Fibroblast of gingiva (primary cell): ENCODE data around the gene PIGK.
"Not testable (repeated sequence)": the region's sequence is repeated elsewhere in the genome, so short reads cannot be mapped to it uniquely, and the experiment has no call there.

Experiments
- DNase-seq: peaks from one replicate; pipeline ENCODE4 v3.0.0-alpha.2; 2011; ENCODE audit warnings: low read depth

The PIGK gene

GRCh38 chr1:77219166-77219887 is at the start of gene PIGK:
Gene PIGK (minus strand): TSS chr1:77219430. CDS start chr1:77219402, 28 bp downstream.
- DNase-seq, result peak; percentile 83

GRCh38 chr1:77267035-77267434 is 47.8 kb upstream of the PIGK start:
- no peak for DNase-seq

- no peak for DNase-seq
Observed at GRCh38 chr1:77265180-77265579, 46.0 kb upstream of the PIGK start.

- DNase-seq, result no peak
Observed at GRCh38 chr1:77263708-77264107, 44.5 kb upstream of the PIGK start.

- no peak for DNase-seq
Observed at GRCh38 chr1:77253211-77253610, 34.0 kb upstream of the PIGK start.

- DNase-seq, result no peak
Observed at GRCh38 chr1:77250126-77250525, 30.9 kb upstream of the PIGK start.

GRCh38 chr1:77245830-77246229 is 26.6 kb upstream of the PIGK start:
- no peak for DNase-seq

GRCh38 chr1:77239311-77239710 is 20.1 kb upstream of the PIGK start:
- no peak for DNase-seq

- DNase-seq, result no peak
Observed at GRCh38 chr1:77238462-77238861, 19.2 kb upstream of the PIGK start.

GRCh38 chr1:77234943-77235342 is 15.7 kb upstream of the PIGK start:
- DNase-seq, result no peak

GRCh38 chr1:77234096-77234495 is 14.9 kb upstream of the PIGK start:
- no peak for DNase-seq

- DNase-seq, result no peak
Observed at GRCh38 chr1:77232829-77233228, 13.6 kb upstream of the PIGK start.

- no peak for DNase-seq
Observed at GRCh38 chr1:77230051-77230450, 10.8 kb upstream of the PIGK start.

- DNase-seq, result no peak
Observed at GRCh38 chr1:77228836-77229235, 9.6 kb upstream of the PIGK start.

- no peak for DNase-seq
Observed at GRCh38 chr1:77227381-77227780, 8.2 kb upstream of the PIGK start.

GRCh38 chr1:77222496-77222895 is 3.3 kb upstream of the PIGK start:
- DNase-seq, result no peak

GRCh38 chr1:77220687-77221463 is 1.6 kb upstream of the PIGK start:
- DNase-seq, result peak; percentile 25

- peak; percentile 8 for DNase-seq
Observed at GRCh38 chr1:77218477-77219165, 609 bp downstream of the PIGK start.

- not testable (repeated sequence) for DNase-seq
Observed at GRCh38 chr1:77204043-77204442, 15.2 kb downstream of the PIGK start.

GRCh38 chr1:77202751-77203150 is 16.5 kb downstream of the PIGK start:
- DNase-seq, result no peak

- no peak for DNase-seq
Observed at GRCh38 chr1:77200806-77201205, 18.4 kb downstream of the PIGK start.

GRCh38 chr1:77200293-77200692 is 18.9 kb downstream of the PIGK start:
- no peak for DNase-seq

GRCh38 chr1:77197351-77197750 is 21.9 kb downstream of the PIGK start:
- no peak for DNase-seq
